K562 (cell line): ENCODE results near the gene FAM98C. TPM values are rescaled to one million over a fixed set of nuclear protein-coding genes. Genes with fewer than 3 reads are reported as not detected.
A peak's percentile ranks its signal among the peaks of the same experiment; 100 is the strongest.

Source experiments
- ATF1 ChIP-seq, 2 experiments: fragments of 450-650 bp in 1 of 2; IDR thresholded peaks; 2 replicates each; pipeline ENCODE4 v1.6.1; 2016; ENCODE audit warnings: missing compliant biosample characterization in 1 of 2, missing genetic modification characterization in 1 of 2
- BHLHE40 ChIP-seq: IDR thresholded peaks from 2 replicates; pipeline ENCODE4 v1.6.1; 2011; ENCODE audit warnings: low read length, improper control_type of control experiment
- BMI1 ChIP-seq: fragments of 150-350 bp; IDR thresholded peaks from 2 replicates; pipeline ENCODE4 v1.6.1; 2014; ENCODE audit warnings: low read length
- CBX3 ChIP-seq, 2 experiments: IDR thresholded peaks; 1 replicate in 1 of 2; 2 replicates in 1 of 2; pipeline ENCODE4 v1.6.1; 2012; ENCODE audit warnings: inconsistent platforms in 2 of 2, low read length in 2 of 2, borderline replicate concordance in 1 of 2, control low read depth in 1 of 2
- CHD4 ChIP-seq: fragments of 200-600 bp; sonication (generic); IDR thresholded peaks from 3 replicates; pipeline ENCODE4 v1.6.1; 2012; ENCODE audit warnings: low read depth, mild to moderate bottlenecking, mixed read lengths, low read length, inconsistent platforms; ENCODE audit not compliant: insufficient read depth, insufficient replicate concordance, poor library complexity, severe bottlenecking
- CREBBP ChIP-seq: IDR thresholded peaks from one replicate; pipeline ENCODE4 v1.6.1; 2012; ENCODE audit warnings: low read depth, mild to moderate bottlenecking, control low read depth, inconsistent platforms, low read length
- CREM ChIP-seq: IDR thresholded peaks from 2 replicates; pipeline ENCODE4 v1.6.1; 2014; ENCODE audit warnings: antibody characterized with exemption, low read depth
- HDAC3 ChIP-seq: fragments of 450-650 bp; IDR thresholded peaks from 2 replicates; pipeline ENCODE4 v1.6.1; 2018; ENCODE audit warnings: borderline replicate concordance, mild to moderate bottlenecking, moderate library complexity; ENCODE audit not compliant: partially characterized antibody
- MCM7 ChIP-seq, 2 experiments: fragments of 450-650 bp; IDR thresholded peaks; 2 replicates each; pipeline ENCODE4 v1.6.1; 2016 to 2018
- MEF2A ChIP-seq: IDR thresholded peaks from 2 replicates; pipeline ENCODE4 v1.6.1; 2011; ENCODE audit warnings: low read depth, mild to moderate bottlenecking, low read length, moderate library complexity; ENCODE audit not compliant: control insufficient read depth
- MTA3 ChIP-seq: fragments of 450-650 bp; formaldehyde crosslinking; IDR thresholded peaks from 2 replicates; pipeline ENCODE4 v1.6.1; 2017; ENCODE audit warnings: mild to moderate bottlenecking, borderline replicate concordance
- NBN ChIP-seq: fragments of 450-650 bp; IDR thresholded peaks from 2 replicates; pipeline ENCODE4 v1.6.1; 2016; ENCODE audit warnings: low read depth, mild to moderate bottlenecking
- NFIC ChIP-seq: fragments of 450-650 bp; IDR thresholded peaks from 2 replicates; pipeline ENCODE4 v1.6.1; 2017; ENCODE audit warnings: mild to moderate bottlenecking, inconsistent platforms
- PBX2 ChIP-seq, 2 experiments: IDR thresholded peaks in 1 of 2; conservative IDR thresholded peaks in 1 of 2; 2 replicates each; pipeline ENCODE4 v1.6.1; 2016; ENCODE audit warnings: low read depth in 2 of 2, mild to moderate bottlenecking in 1 of 2, missing compliant biosample characterization in 1 of 2, missing genetic modification characterization in 1 of 2, moderate library complexity in 1 of 2
- PHF21A ChIP-seq: fragments of 450-650 bp; IDR thresholded peaks from 2 replicates; pipeline ENCODE4 v1.6.1; 2017; ENCODE audit warnings: low read depth, borderline replicate concordance
- PHF8 ChIP-seq: fragments of 200-600 bp; sonication (generic); IDR thresholded peaks from 2 replicates; pipeline ENCODE4 v1.6.1; 2012; ENCODE audit warnings: mixed run types, mild to moderate bottlenecking, inconsistent platforms, low read length, moderate library complexity, borderline replicate concordance
- POLR2AphosphoS5 ChIP-seq: IDR thresholded peaks from 2 replicates; pipeline ENCODE4 v1.6.1; 2011; ENCODE audit warnings: mild to moderate bottlenecking, low read depth, low read length, moderate library complexity; ENCODE audit not compliant: control insufficient read depth, insufficient read depth
- PYGO2 ChIP-seq: fragments of 450-650 bp; IDR thresholded peaks from 2 replicates; pipeline ENCODE4 v1.6.1; 2016; ENCODE audit warnings: mild to moderate bottlenecking, missing genetic modification characterization, moderate library complexity, missing compliant biosample characterization
- SIX5 ChIP-seq, 2 experiments: IDR thresholded peaks; 2 replicates each; pipeline ENCODE4 v1.6.1; 2011; ENCODE audit warnings: low read length in 2 of 2, borderline replicate concordance in 1 of 2, low read depth in 1 of 2, mild to moderate bottlenecking in 1 of 2, moderate library complexity in 1 of 2; ENCODE audit not compliant: insufficient read depth in 1 of 2
- TCF7L2 ChIP-seq: fragments of 150-350 bp; IDR thresholded peaks from 2 replicates; pipeline ENCODE4 v1.6.1; 2016; ENCODE audit warnings: low read depth, mild to moderate bottlenecking, low read length, moderate library complexity
- ZNF140 ChIP-seq: fragments of 250-450 bp; sonication (Bioruptor Pico); IDR thresholded peaks from 2 replicates; pipeline ENCODE4 v1.8.0; 2021; ENCODE audit warnings: moderate library complexity, mild to moderate bottlenecking, inconsistent platforms
- polyA plus RNA-seq, 8 experiments: library from polyadenylated mRNA; depleted of rRNA in 4 of 8; stranded (reverse) in 5 of 8; unstranded in 3 of 8; fragments of >200 nt; fragmentation: Nextera tagmentation in 2 of 8; fragmentation: Illumina TruSeq in 1 of 8; extraction: Ambion mirVana in 2 of 8; extraction: Trizol in 1 of 8; gene quantifications; 2 replicates each; pipeline versions ENCODE4 v1.2.1 to v1.2.3, GENCODE V29; 2011 to 2014; ENCODE audit warnings: inconsistent platforms in 1 of 8, missing spikeins in 1 of 8
- total RNA-seq, 7 experiments: library from RNA; depleted of rRNA in 6 of 7; stranded (reverse); fragments of >200 nt in 6 of 7; fragmentation: Illumina TruSeq in 2 of 7; extraction: Trizol in 2 of 7; gene quantifications; 2 replicates each; pipeline versions ENCODE4 v1.2.1 to v1.2.3, GENCODE V29; 2011 to 2021; ENCODE audit warnings: low replicate concordance in 1 of 7
- TF ChIP-seq, protein P1 (sequence below): fragments of 450-650 bp; formaldehyde crosslinking; conservative IDR thresholded peaks from 2 replicates; pipeline ENCODE4 v1.4.0; 2022; ENCODE audit warnings: mild to moderate bottlenecking, missing genetic modification characterization
- TF ChIP-seq, protein P2 (sequence below), 2 experiments: IDR thresholded peaks; 2 replicates each; pipeline ENCODE4 v1.6.1; 2011; ENCODE audit warnings: borderline replicate concordance in 1 of 2, control low read depth in 1 of 2, low read depth in 1 of 2, low read length in 1 of 2, mild to moderate bottlenecking in 1 of 2, mixed read lengths in 1 of 2, moderate library complexity in 1 of 2; ENCODE audit not compliant: insufficient read depth in 1 of 2, insufficient read length in 1 of 2, poor library complexity in 1 of 2, severe bottlenecking in 1 of 2; ENCODE audit errors: extremely low read depth in 1 of 2

Gene FAM98C
- total and polyA plus RNA-seq, 9 of the 15 experiments (the other 6 are each of a cell fraction or from before 2014, with no cell fraction given): 1.7 to 43.8 (median 13.7) TPM

GRCh38 chr19:38412961-38413360 is 10.1 kb downstream of the FAM98C start (continued):
- TF ChIP-seq ATF1 (CRISPR knock-in tag; IDR thresholded peaks at IDR 0.05): no peak
- TF ChIP-seq ATF1 (tag; IDR thresholded peaks at IDR 0.05): peak; percentile 43; the same call in 1 of the 2 replicates
- peak; percentile 27; the same call in 1 of the 2 replicates for TF ChIP-seq PHF8
- TF ChIP-seq NBN: 0 out of 2 replicates have a peak, but pooled peaks have one; percentile 61
- peak in 1 of 2 experiments; percentile 24; a peak in 2 of 4 replicates for TF ChIP-seq SIX5 (IDR thresholded peaks at IDR 0.05; ENCODE audit: borderline replicate concordance in 1 of 2, insufficient read depth in 1 of 2, low read depth in 1 of 2, low read length in 2 of 2)
- TF ChIP-seq CBX3 (IDR thresholded peaks at IDR 0.05; ENCODE audit: borderline replicate concordance in 1 of 2, low read length in 2 of 2): peak in 1 of 2 experiments; percentile 56; a peak in 1 of 3 replicates
- TF ChIP-seq PYGO2 (tag): no peak
- TF ChIP-seq, protein P1, sequence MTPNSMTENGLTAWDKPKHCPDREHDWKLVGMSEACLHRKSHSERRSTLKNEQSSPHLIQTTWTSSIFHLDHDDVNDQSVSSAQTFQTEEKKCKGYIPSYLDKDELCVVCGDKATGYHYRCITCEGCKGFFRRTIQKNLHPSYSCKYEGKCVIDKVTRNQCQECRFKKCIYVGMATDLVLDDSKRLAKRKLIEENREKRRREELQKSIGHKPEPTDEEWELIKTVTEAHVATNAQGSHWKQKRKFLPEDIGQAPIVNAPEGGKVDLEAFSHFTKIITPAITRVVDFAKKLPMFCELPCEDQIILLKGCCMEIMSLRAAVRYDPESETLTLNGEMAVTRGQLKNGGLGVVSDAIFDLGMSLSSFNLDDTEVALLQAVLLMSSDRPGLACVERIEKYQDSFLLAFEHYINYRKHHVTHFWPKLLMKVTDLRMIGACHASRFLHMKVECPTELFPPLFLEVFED (CRISPR knock-in tag): no peak
- peak; percentile 68 for TF ChIP-seq HDAC3
- TF ChIP-seq CHD4: no peak
- TF ChIP-seq, protein P2, sequence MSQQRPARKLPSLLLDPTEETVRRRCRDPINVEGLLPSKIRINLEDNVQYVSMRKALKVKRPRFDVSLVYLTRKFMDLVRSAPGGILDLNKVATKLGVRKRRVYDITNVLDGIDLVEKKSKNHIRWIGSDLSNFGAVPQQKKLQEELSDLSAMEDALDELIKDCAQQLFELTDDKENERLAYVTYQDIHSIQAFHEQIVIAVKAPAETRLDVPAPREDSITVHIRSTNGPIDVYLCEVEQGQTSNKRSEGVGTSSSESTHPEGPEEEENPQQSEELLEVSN (IDR thresholded peaks at IDR 0.05; ENCODE audit: borderline replicate concordance in 1 of 2, extremely low read depth in 1 of 2, insufficient read depth in 1 of 2, insufficient read length in 1 of 2, low read depth in 1 of 2, low read length in 1 of 2, poor library complexity in 1 of 2, severe bottlenecking in 1 of 2): peak in 1 of 2 experiments; percentile 22
- no peak for TF ChIP-seq ZNF140 (CRISPR knock-in tag)
- TF ChIP-seq BHLHE40: peak; percentile 46; the same call in 1 of the 2 replicates
- no peak for TF ChIP-seq CREBBP
- peak; percentile 75 for TF ChIP-seq NFIC
- TF ChIP-seq MTA3: peak; percentile 69; the same call in 1 of the 2 replicates
- peak; percentile 81; the same call in 1 of the 2 replicates for TF ChIP-seq PHF21A
- peak; percentile 43; the same call in 1 of the 2 replicates for TF ChIP-seq CREM
- no peak for TF ChIP-seq TCF7L2
- TF ChIP-seq MCM7 (IDR thresholded peaks at IDR 0.05): no peak
- TF ChIP-seq PBX2 (CRISPR knock-in tag; IDR thresholded peaks at IDR 0.05; ENCODE audit: low read depth): no peak
- TF ChIP-seq PBX2 (tag; conservative IDR thresholded peaks at IDR 0.05; ENCODE audit: low read depth): peak; percentile 89
- TF ChIP-seq POLR2AphosphoS5: peak; percentile 85
- no peak for TF ChIP-seq BMI1
- TF ChIP-seq MEF2A: no peak
